Upper lobe of left lung (tissue), 4 donors: ENCODE results near the gene GSKIP.

ENCODE experiments used
- EP300 ChIP-seq, 4 donors: sonication (generic); formaldehyde crosslinking; IDR thresholded peaks; one replicate each; pipeline ENCODE4 v1.5.1; 2017; ENCODE audit warnings: antibody characterized with exemption in 4 of 4, control low read depth in 2 of 4
- POLR2A ChIP-seq, 4 donors: fragments of 450-650 bp; IDR thresholded peaks; one replicate each; pipeline ENCODE4 v1.5.1; 2016 to 2017; ENCODE audit warnings: antibody characterized with exemption in 4 of 4, mild to moderate bottlenecking in 2 of 4
- POLR2AphosphoS5 ChIP-seq, 2 donors: sonication (generic); formaldehyde crosslinking; IDR thresholded peaks; one replicate each; pipeline ENCODE4 v1.5.1; 2017; ENCODE audit warnings: antibody characterized with exemption in 2 of 2
- TF ChIP-seq, protein P1 (sequence below), 6 experiments: fragments of 450-650 bp in 4 of 6; fragments of 200-600 bp in 2 of 6; sonication (generic) in 2 of 6; IDR thresholded peaks; one replicate each; pipeline ENCODE4 v1.5.1; 2016 to 2019; ENCODE audit warnings: antibody characterized with exemption in 6 of 6

DNA sequence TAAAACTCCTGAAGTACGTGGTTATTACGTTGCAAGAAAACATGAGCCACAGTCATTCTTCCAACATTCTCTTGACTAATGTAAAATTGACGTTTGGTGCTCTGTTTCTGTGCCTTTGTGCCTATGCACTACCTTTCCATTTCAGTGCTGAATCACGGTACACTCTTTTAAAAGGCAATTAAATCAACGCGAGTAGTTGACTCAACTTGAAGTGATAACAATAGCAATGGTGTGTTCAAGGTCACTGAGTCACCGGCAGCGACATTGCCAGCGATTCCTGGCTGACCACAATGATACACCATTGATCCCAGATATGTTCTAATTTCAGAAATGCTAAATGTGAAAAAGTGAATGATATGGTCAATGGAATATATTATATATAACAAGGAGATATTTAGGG is 46.4 kb downstream of the GSKIP start:
- TF ChIP-seq POLR2A (IDR thresholded peaks at IDR 0.05) (no peak), EP300 (IDR thresholded peaks at IDR 0.05) (no peak), POLR2AphosphoS5 (IDR thresholded peaks at IDR 0.05) (no peak)
- TF ChIP-seq, protein P1, sequence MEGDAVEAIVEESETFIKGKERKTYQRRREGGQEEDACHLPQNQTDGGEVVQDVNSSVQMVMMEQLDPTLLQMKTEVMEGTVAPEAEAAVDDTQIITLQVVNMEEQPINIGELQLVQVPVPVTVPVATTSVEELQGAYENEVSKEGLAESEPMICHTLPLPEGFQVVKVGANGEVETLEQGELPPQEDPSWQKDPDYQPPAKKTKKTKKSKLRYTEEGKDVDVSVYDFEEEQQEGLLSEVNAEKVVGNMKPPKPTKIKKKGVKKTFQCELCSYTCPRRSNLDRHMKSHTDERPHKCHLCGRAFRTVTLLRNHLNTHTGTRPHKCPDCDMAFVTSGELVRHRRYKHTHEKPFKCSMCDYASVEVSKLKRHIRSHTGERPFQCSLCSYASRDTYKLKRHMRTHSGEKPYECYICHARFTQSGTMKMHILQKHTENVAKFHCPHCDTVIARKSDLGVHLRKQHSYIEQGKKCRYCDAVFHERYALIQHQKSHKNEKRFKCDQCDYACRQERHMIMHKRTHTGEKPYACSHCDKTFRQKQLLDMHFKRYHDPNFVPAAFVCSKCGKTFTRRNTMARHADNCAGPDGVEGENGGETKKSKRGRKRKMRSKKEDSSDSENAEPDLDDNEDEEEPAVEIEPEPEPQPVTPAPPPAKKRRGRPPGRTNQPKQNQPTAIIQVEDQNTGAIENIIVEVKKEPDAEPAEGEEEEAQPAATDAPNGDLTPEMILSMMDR (IDR thresholded peaks at IDR 0.05): no peak
